ENCODE measurements around the gene ATF6.
A peak's percentile ranks its signal among the peaks of the same experiment; 100 is the strongest.

ATF6 gene

GRCh38 chr1:161766102-161766981, at the start of gene ATF6:
Gene ATF6, plus strand, starts transcription at chr1:161766320. Its CDS starts 41 bp downstream, at chr1:161766361.
- peak within 1 kb of the TSS; percentile 76 for H3K27ac ChIP-seq
- no peak for TF ChIP-seq ZFX (IDR thresholded peaks at IDR 0.05)
- TF ChIP-seq, protein P1, sequence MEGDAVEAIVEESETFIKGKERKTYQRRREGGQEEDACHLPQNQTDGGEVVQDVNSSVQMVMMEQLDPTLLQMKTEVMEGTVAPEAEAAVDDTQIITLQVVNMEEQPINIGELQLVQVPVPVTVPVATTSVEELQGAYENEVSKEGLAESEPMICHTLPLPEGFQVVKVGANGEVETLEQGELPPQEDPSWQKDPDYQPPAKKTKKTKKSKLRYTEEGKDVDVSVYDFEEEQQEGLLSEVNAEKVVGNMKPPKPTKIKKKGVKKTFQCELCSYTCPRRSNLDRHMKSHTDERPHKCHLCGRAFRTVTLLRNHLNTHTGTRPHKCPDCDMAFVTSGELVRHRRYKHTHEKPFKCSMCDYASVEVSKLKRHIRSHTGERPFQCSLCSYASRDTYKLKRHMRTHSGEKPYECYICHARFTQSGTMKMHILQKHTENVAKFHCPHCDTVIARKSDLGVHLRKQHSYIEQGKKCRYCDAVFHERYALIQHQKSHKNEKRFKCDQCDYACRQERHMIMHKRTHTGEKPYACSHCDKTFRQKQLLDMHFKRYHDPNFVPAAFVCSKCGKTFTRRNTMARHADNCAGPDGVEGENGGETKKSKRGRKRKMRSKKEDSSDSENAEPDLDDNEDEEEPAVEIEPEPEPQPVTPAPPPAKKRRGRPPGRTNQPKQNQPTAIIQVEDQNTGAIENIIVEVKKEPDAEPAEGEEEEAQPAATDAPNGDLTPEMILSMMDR (conservative IDR thresholded peaks at IDR 0.05), result no peak

GRCh38 chr1:161718559-161719324, 47.4 kb upstream of the ATF6 start:
- no peak overlapping the region for H3K27ac ChIP-seq
- TF ChIP-seq, protein P1 (conservative IDR thresholded peaks at IDR 0.05), result no peak
- TF ChIP-seq ZFX (IDR thresholded peaks at IDR 0.05), result no peak

DNA sequence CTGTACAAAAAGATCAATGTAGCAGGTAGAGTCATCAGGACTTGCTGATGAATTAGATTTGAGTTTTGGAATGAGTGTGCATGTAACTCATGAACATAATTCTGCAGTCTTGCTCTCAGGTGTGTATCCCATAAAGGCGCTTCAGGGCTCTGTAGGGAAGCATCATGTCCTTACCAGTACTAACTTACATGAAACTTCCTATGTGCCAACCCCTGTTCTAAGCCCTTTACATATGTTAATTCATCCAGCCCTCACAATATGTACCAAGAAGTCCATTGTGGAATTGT, 46.9 kb upstream of the ATF6 start:
- TF ChIP-seq, protein P1 (conservative IDR thresholded peaks at IDR 0.05), result no peak
- no peak for TF ChIP-seq ZFX (IDR thresholded peaks at IDR 0.05)
- H3K27ac ChIP-seq, result no peak overlapping the region

DNA sequence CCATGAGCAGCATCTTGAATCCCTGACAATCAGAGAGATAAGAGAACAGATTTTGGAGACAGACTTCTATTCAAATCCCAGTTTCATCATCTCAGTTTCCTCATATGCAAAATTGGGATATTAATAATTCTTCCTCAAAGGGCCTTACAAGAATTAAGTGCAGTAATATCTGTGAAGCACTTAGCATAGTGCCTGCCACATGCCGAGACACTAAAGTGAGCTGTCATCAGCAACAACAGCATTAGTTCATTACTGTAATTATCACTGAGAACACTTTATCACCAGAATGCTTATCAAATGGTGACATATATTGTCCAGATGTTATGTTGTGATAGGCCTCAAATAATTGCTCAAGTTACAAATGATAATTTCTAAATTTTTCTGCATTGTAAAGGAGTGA, 45.7 kb upstream of the ATF6 start:
- TF ChIP-seq, protein P1 (conservative IDR thresholded peaks at IDR 0.05), result no peak
- no peak for TF ChIP-seq ZFX (IDR thresholded peaks at IDR 0.05)
- H3K27ac ChIP-seq, result no peak overlapping the region

DNA sequence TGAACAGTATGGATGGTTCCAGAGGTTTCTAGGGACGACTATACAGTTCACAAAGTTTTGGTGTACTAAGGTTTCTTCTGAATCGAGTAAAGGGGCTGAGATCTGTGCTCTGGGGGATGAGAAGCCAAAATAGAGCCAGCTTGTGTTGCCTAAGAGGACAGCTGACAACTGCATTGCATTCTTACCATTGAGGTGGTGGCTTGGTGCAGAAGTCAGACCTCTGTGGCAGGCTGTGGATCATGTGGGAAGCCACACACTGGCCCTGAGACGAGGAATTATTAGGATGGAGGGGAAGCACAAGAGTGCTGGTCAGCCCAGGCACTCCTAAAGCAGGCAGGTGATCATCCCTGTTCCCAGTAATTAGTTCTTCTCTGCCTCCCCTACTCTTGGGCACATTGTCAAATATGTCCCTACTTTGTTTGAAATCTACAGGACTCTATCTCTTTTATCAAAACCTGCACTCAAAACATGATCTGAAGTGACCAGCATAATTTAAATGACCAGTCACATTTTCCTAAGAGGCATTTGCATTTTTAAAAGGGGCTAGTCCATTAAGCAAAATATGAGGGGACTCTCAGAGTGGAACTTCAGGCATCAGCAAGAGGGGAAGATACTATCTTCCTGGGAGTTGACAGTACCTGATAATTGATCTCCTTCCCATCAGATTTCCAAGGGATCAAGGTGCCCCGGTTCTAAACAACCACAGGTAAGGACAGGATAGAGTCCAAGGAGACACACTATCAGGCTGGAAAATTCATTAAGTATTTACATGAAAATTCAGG, 45.0 kb upstream of the ATF6 start, which contains the start of gene FCRLB:
TSS of gene FCRLB (plus strand) at position 589 of the 782 bp plus-strand sequence. CDS start 1,129 bp downstream, outside the sequence.
- TF ChIP-seq, protein P1 (conservative IDR thresholded peaks at IDR 0.05), result no peak
- TF ChIP-seq ZFX (IDR thresholded peaks at IDR 0.05), result no peak
- no peak within 1 kb of the TSS for H3K27ac ChIP-seq

- H3K27ac ChIP-seq, result no peak overlapping the region
- TF ChIP-seq, protein P1 (conservative IDR thresholded peaks at IDR 0.05), result no peak
- TF ChIP-seq ZFX (IDR thresholded peaks at IDR 0.05), result no peak
Observed at GRCh38 chr1:161721738-161722343, 44.3 kb upstream of the ATF6 start.

Data from C4-2B (cell line).